HG03175 (cell line): ENCODE measurements around the gene ZDHHC14.
A peak's percentile ranks its signal among the peaks of the same experiment; 100 is the strongest.
"Not testable (repeated sequence)": the region's sequence is repeated elsewhere in the genome, so short reads cannot be mapped to it uniquely, and the experiment has no call there.

ENCODE experiments used
- ATAC-seq: cut with Tn5 transposase; IDR thresholded peaks from one replicate; pipeline ENCODE4 v1.9.1; 2021; ENCODE audit warnings: mild to moderate bottlenecking, moderate library complexity; ENCODE audit not compliant: unreplicated experiment

ZDHHC14 gene

GRCh38 chr6:157380779-157381561 lies at the start of gene ZDHHC14:
Gene ZDHHC14, plus strand, starts transcription at chr6:157381190.
- ATAC-seq, result peak; percentile 73

- ATAC-seq, result no peak
Observed at GRCh38 chr6:157332813-157333212, 48.2 kb upstream of the ZDHHC14 start.

- ATAC-seq, result no peak
Observed at GRCh38 chr6:157333537-157333936, 47.5 kb upstream of the ZDHHC14 start.

- no peak for ATAC-seq
Observed at GRCh38 chr6:157333956-157334355, 47.0 kb upstream of the ZDHHC14 start.

- ATAC-seq, result no peak
Observed at GRCh38 chr6:157335829-157336228, 45.2 kb upstream of the ZDHHC14 start.

GRCh38 chr6:157337276-157337675 lies 43.7 kb upstream of the ZDHHC14 start:
- ATAC-seq, result not testable (repeated sequence)

GRCh38 chr6:157337751-157338150 lies 43.2 kb upstream of the ZDHHC14 start:
- no peak for ATAC-seq

GRCh38 chr6:157339432-157339831 lies 41.6 kb upstream of the ZDHHC14 start:
- no peak for ATAC-seq

GRCh38 chr6:157343732-157344131 lies 37.3 kb upstream of the ZDHHC14 start:
- no peak for ATAC-seq

- ATAC-seq, result no peak
Observed at GRCh38 chr6:157346373-157346772, 34.6 kb upstream of the ZDHHC14 start.

GRCh38 chr6:157358287-157358686 lies 22.7 kb upstream of the ZDHHC14 start:
- ATAC-seq, result no peak

GRCh38 chr6:157361886-157362285 lies 19.1 kb upstream of the ZDHHC14 start:
- ATAC-seq, result no peak

- ATAC-seq, result no peak
Observed at GRCh38 chr6:157364705-157365104, 16.3 kb upstream of the ZDHHC14 start.

- no peak for ATAC-seq
Observed at GRCh38 chr6:157366648-157367047, 14.3 kb upstream of the ZDHHC14 start.

GRCh38 chr6:157368359-157369049 lies 12.5 kb upstream of the ZDHHC14 start:
- no peak for ATAC-seq

- no peak for ATAC-seq
Observed at GRCh38 chr6:157370755-157371154, 10.2 kb upstream of the ZDHHC14 start.

GRCh38 chr6:157372501-157373280 lies 8.3 kb upstream of the ZDHHC14 start:
- no peak for ATAC-seq

GRCh38 chr6:157374889-157375443 lies 6.0 kb upstream of the ZDHHC14 start:
- no peak for ATAC-seq

- no peak for ATAC-seq
Observed at GRCh38 chr6:157376241-157376640, 4.7 kb upstream of the ZDHHC14 start.

- ATAC-seq, result no peak
Observed at GRCh38 chr6:157376706-157377230, 4.2 kb upstream of the ZDHHC14 start.
